ENCODE results near the gene HPGD.
"Not testable (repeated sequence)": the region's sequence is repeated elsewhere in the genome, so short reads cannot be mapped to it uniquely, and the experiment has no call there.

The HPGD gene

DNA sequence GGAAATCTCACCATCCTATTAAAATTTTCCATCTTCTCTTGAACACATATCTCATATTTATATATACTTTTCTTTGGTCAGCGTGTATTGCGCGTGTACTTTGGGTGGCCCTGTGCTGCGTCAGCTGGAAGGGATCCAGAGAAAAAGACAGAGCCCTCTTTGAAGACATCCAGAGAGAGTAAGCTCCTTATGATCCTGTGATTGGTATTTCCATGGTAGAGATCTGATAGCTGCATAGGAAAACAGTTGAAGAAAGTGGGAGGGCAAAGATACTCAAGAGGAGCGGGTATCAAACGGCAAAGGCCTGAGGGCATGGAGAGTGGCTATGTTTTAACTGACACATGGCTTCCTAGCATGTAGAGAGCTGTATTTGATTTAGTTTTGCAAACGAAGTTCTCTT, 4.4 kb upstream of the HPGD start:
- no peak for DNase-seq (ENCODE audit: low read depth in 2 of 2)

DNA sequence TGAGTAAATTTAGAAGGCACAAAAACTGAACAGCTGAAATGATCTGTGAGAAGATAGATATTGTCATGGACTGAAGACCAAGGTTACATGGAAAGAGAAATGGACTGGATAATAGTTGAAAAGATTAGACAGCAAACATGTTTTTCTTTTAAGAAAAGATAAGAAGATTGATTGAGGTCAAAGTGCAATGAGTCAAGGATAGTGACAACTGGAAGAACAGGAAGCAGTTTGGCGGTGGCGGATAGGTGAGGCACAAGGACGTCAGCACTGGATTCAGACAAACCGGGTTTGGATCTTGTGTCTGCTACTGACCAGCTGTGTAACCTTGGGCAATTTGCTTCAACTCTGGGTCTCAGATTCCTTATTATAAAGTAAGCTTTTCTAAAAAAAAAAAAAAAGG, 2.0 kb upstream of the HPGD start:
- DNase-seq (ENCODE audit: low read depth in 2 of 2) = no peak

DNA sequence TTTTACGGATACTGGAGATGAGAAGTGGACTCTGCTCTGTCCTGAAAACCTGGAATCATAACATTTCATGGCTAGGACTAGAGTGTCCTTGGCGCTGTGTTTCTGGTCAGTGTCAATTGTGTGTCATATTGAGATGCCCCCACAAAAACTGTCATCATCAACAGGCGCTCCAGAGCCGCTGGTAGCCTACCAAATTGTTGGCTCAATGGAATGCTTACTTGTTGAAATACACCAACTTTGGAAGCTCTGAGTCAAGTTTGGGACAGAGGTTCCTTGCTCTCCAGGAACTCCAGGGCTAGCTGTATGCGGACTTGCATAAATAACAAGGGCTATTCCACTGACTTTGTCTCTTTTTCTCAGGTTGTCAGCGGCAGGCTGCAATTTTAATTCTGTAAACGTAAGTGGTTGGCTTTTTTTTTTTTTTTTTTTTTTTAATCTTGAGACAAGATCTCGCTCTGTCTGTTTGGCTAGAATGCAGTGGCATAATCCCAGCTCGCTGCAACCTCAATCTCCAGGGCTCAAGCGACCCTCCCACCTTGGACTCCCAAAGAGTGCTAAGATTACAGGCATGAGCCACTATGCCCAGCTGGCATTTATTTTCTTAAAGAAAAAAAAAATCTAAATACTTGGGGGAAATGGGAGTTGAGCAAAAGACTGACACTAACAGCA, 871 bp upstream of the HPGD start:
- no peak for DNase-seq (ENCODE audit: low read depth in 2 of 2)

DNA sequence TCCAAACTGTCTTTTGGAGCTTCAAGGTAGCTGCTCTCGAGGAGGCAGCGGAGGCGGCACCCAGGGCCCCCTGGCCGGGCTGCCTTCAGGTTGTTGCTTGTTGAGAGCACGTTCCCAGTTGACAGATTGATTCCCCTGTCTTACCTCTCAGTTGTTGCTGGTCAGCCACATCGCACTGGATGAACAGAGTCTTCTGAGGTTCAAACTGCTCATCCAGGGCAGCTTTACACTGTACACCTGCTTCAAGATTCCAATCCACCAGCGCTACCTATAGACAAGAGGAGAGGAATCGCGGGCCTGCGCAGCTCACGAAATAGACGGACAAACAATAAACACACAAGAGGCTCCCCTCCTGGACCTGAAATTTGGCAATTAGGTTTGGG, 497 bp downstream of the HPGD start:
- DNase-seq (ENCODE audit: low read depth in 2 of 2) = no peak

DNA sequence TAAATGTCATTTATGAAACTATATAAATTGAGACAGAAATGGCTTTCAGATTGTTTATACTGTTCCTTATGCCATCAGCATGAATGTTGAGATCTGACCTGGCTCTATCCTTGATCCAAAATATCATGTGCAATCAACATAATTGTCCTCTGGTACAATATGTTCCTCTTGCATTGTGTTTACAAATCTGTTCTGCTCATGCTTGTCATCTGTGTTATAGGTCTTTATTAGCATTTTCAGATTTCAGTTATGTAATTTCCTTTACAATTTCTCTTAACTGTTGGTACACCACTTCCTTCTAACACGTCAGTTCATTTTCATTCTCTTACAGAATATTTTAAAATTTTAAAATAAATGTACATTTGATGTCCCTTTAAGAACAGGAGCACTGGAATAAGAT, 1.6 kb downstream of the HPGD start:
- DNase-seq (ENCODE audit: low read depth in 2 of 2) = no peak

DNA sequence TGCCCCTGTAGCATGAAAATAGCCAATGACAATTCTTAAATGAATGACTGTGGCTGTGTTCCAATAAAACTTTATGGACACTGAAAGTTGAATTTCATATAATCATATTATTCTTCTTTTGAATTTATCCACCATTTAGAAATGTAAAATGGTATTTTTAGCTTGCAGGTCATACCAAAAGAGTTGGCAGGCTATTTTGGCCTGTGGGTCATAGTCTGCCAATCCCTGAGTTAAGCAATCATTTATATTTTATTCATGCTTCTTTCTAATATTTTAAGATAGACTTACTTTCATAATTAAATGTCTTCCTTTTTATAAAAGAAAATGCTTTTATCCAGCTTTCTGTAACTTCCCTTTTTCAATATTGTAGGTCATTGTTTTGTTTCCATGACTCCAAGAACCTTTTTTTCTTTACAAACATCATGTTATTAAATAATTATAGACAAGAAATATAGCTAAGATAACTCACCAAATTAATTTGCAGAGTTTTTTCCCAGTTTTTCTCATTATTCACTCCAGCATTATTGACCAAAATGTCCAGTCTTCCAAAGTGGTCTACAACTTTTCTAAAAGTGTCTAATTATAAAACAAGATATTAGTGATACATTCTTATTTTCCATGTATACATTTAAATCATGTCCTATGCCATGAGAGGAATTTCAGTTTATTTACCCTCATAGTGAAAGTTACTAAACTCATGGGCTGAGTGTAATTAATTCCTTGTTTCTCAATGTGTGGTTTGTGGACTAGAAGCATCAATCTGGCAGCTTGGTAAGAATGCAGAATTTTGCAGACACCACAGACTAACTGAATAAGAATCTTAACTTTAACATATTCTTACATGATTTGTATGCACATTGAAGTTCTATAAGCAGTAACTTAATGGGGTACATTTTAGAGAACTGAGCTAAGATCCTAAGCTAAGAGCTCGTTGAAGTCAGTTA, 4.5 kb downstream of the HPGD start:
- no peak for DNase-seq (ENCODE audit: low read depth in 2 of 2)

DNA sequence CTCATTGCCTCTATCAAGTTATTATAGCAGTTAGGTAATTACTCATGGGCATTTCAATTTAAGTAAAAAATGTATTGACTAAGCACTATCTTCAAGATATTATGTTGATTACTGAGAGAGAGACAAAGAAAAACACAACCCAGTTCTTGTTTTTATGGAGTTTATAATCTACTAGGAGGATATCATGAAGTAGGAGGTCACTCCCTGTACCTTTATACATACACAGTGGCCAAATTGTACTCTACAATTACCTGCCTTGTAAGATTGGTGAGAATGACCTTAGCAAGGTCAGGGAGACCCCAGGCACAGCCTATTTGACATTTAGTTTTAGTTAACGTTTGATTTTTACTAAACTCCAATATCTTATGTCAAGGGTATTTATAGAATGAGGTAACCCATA, 5.5 kb downstream of the HPGD start:
- no peak for DNase-seq (ENCODE audit: low read depth in 2 of 2)

DNA sequence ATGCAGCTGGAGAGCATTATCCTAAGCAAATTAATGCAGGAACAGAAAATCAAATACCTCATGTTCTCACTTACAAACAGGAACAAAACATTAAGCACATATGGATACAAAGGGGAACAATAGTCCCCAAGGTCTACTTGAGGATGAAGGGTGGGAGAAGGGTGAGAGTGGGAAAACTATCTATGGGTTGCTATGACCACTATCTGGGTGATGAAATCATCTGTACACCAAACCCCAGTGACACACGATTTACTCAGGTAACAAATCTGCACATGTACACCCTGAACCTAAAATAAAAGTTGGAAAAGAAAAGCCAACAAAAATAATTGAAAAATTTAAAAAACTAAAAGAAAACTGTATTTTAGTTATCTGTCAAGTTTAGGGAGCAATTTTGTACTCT, 5.9 kb downstream of the HPGD start:
- no peak for DNase-seq (ENCODE audit: low read depth in 2 of 2)

DNA sequence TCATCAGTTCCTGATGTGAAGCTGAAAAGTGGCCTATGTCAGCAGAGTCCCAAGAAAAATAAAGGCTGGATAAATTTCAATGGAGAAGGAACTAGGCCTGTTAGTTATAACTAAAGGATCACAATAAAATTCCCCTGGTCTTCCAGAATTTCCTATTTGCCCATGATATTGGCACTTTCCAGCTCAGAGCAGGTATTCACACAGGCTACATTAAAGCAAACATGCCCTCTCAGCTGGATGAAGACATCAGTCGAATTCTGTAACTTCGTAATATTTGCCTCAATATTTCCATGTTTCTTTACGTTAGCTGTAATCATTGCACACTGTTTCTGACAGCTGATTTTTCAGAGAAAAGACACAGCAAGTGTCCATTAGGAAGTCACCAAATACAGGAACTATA, 9.5 kb downstream of the HPGD start:
- no peak for DNase-seq (ENCODE audit: low read depth in 2 of 2)

DNA sequence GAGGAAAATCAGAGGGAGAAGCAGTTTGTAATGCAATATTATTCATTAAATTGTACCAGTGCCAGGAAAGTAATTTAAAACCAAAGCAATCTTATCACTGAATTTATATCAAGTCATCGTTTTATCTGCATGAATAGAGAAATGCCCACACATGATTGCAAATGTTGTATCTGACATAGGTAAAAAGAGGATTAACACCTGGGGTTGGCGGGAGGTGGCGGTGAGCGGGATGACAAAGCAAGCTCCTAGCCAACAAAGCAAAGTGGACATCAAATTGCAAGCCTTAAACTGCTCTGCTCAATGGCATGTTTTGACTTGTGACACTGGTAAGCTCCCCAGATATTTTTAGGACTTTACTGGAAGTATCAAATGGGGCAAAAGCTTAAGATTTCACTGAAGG, 16.4 kb downstream of the HPGD start:
- DNase-seq (ENCODE audit: low read depth in 2 of 2) = no peak

DNA sequence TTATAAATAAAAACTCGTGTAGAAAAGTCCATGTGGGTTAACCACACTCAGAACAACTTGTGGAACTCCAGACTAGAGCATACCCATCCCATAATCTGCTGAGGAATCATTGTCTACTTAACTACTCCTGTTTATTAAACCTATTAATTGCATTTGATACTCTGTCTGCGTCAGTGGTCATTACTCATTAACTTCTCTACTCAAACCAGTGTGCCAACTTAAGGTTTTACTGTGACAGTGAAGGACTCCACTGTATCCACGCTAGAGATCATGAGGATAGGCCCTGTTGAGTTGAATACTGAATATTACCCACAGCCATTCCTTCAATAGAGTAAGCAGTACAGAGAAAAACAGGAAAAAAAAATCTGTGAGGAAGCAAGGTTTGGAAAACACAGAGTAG, 17.3 kb downstream of the HPGD start:
- DNase-seq (ENCODE audit: low read depth in 2 of 2) = no peak

DNA sequence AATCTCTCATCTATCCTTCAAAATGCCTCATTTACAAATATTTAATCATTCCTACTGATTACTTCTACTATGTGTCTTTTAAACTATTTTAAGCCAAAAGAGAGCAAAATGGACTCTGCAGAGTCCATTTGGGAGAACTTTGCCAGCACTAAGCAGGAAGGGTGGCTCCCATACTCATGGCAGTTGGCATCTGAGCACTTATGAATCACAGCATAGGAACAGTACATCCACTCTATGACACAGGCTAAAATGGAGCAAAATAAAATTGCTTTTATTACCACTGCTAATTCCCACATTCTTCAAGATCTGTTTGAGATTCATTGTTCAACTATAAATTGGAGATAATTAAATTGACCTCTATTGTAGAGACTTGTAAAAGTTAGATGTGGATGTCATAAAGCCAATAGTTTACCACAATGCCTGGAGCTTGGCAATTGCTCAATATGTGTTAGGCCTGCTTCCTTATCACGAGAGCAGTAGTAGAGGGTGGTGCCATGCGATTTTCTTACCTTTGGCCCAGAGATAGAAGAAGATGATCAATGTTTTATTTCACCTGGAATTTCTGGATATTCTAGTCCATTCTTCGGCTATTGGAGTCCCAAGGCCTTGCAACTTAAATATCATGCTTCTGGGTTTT, 19.1 kb downstream of the HPGD start:
- DNase-seq (ENCODE audit: low read depth in 2 of 2) = no peak

DNA sequence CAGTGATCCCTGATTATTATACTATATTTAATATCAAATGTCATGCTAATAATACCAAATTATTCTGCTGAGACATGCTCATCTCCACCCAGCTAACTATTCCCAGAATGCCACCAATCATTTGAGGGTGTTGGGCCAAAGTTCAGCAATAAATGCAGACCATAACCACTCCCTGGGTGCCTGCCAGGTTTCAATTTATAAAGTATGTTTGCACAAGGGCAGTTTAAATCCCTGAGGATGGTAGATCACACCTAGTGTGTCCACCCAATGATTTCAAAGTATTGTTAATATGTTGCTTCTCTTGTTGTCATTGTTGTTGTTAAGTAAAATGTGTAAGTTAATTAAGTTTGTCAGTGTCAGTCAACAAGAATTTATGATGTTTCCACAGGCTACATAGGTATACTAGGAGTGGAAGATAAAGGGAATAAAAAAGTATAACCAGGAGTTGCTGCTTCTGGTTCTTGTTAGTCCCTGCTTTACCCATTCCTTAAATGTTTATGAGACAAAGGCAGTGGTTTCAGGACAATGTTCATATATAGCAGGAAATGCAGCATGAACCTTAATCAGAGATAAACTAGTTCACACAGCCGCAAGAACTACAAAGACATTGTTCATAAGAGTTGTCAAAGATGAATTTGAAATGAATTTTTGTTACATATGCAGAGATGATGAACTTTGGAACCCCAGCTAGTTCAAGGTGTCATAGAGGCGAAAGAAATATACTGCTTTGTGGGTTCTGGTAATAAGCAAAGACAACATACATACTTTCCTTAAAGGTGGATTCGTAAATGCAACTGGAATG, 25.5 kb downstream of the HPGD start:
- DNase-seq (ENCODE audit: low read depth in 2 of 2) = no peak

DNA sequence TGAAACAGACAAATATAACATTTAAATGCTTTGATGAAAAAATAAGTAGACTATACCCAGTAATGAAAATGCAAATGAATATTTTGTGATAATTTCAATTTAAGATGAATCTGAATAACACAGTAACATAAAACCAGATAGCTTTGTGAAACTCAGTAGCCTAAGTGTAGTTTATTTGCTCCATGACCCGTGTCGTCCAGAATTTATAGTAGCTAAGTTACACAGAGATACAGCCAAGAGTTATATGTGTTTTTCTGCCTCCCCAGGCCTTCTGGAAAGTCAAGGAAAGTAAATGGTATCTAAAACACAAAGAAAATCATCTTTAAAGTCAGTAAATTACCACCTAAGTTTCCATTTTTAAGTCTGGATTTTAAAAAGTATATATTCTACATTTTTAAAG, 26.7 kb downstream of the HPGD start:
- DNase-seq (ENCODE audit: low read depth in 2 of 2) = no peak

DNA sequence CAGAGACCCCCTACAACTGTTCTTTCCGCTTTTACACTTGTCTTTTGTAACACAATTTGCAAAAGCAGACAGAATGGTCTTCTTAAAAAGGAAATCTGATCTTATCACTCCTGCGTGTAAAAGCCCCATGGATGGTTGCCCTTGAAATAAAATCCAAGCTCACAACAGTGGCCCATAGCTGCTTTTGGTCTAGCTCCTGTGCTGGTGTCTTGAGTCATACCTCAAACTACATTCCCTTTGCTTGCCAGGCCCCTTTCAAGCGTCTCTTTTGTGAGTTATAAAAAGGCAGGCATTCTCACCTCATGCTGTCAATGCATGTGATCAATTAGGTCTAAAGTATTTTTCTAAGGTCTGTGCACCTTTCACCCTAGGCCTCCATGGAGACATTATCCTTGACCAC, 27.6 kb downstream of the HPGD start:
- DNase-seq (ENCODE audit: low read depth in 2 of 2) = no peak

DNA sequence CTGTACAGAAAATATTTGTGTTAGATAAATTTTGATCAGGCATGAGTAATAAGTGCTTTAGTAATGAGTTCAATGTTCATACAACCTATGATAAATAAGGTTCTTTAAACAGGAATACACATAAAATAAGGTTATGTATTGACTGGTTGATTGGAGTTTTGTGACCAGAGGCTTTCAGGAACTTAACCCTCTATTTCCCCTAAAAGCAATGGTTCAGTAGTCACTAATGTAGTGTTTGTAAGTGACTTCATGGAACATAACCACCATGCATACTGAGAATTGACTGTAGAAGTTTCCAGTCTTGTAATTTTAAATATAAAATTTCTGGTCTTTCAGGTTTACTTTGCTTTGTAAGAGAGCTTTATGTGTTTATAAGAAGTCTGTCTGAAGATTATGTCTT, 28.1 kb downstream of the HPGD start:
- DNase-seq (ENCODE audit: low read depth in 2 of 2) = no peak

DNA sequence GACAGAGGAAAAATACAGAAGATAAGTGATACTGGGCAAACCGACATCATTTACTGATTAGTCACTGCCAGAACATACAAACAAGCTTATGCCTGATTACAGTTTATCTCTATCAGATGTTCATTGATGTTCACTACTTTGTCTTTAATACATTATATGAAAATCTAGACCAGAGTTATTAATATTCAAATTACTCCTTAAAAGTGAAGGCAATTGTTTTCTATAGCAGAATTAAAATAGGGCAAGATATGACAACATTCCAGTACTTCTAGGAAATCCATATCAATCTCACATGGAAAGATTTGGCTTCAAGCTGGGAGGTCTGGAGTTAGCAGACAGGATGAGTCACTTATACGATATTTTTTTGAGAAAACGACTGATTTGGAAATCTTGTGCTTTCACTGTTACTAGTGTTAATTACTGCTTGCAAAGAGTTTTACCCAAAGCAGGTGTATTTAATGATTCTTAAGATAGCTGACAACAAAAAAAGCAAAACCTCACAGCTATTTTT, 31.8 kb downstream of the HPGD start:
- no peak for DNase-seq (ENCODE audit: low read depth in 2 of 2)

DNA sequence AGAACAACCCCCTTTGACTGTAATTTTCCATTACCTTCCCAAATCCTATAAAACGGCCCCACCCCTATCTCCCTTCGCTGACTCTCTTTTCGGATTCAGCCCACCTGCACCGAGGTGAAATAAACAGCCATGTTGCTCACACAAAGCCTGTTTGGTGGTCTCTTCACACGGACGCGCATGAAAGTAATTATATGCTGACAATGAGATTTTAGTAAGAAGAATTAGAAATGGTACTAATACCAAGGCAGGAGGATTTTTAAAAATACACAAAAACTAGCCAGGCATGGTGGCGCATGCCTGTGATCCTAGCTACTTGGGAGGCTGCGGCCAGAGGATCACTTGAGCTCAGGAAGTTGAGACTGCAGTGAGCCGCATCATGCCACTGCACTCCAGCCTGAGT, 33.9 kb downstream of the HPGD start:
- not testable (repeated sequence) for DNase-seq (ENCODE audit: low read depth in 2 of 2)

DNA sequence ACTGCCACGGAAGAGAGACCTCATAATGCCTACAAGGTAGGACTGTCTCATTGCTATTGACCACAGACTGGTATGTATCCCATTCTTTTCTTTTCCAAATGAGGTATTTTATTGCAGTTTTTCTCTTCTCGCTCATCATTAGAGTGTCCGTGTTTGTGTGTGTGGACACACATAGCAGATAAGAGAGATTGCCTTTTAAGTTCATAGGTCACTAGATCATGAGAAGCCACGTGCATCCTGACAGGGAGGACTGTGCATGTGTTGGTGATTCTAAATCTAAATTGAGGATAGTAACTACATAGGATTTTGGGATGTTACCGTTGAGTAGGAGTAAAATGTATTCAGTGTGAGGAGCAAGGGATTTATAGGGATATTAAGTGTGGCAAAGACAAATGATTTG, 37.3 kb downstream of the HPGD start:
- no peak for DNase-seq (ENCODE audit: low read depth in 2 of 2)

DNA sequence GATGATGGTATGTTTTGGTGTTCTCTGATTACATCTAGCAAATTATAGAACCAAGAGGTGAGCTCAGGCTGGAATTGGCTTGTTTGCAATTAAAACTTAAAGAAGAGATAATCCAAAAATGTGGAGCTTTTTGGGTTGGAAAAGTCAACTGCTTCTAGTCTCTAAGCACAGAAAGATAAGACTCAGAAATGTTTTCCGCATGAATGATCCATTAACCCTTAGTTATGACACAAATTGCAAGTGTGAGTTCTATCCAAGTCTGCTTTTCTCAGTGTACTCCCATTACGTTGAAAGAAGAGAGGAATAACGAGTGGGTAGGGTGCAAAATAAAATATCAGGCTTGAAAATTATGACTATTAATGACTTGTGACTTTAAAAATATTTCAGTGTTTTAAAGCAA, 38.5 kb downstream of the HPGD start:
- DNase-seq (ENCODE audit: low read depth in 2 of 2) = no peak

DNA sequence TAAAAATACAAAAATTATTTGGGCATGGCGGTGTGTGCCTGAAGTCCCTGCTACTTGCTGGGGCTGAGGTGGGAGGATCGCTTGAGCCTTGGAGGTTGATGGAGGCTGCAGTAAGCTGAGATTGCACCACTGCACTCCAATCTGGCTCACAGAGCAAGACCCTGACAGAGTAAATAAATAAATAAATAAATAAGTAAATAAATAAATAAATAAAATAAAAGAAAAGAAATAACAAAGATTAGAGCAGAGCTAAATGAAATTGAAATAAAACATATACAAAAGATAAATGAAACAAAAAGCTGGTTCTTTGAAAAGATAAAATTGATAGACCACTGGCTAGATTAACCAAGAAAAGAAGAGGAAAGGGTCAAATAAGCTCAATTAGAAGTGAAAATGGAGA, 43.1 kb downstream of the HPGD start:
- no peak for DNase-seq (ENCODE audit: low read depth in 2 of 2)

DNA sequence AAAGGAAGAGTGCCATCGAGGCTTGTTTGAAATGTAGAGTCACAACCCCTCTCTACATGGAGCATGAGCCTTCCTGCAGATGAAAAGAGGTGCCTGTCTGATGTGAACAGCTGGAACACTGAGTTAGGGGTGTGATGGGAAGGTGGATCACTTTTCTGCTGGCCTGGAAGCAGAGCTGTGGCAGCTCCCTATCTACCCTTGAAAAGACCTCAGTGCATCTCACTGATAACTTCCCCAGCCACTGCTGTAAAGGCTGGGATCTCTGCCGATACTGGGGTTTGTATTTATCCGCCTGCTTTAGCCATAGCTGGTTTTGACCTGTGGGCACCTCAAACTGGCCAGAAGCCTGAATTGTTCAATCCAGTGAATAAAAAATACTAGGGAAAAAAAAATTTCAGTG, 46.8 kb downstream of the HPGD start:
- no peak for DNase-seq (ENCODE audit: low read depth in 2 of 2)
